NCI-H187 (cell line): ENCODE measurements around the gene SYDE1.

ENCODE experiments used
- DNase-seq, 2 experiments: peaks; one replicate each; lab custom pipeline; 2025; lab: John Stamatoyannopoulos, UW

SYDE1 gene

GRCh38 chr19:15124572-15125231, 17.5 kb downstream of the SYDE1 start:
- no peak for DNase-seq

- peak; percentile 75 to 91 for DNase-seq
Observed at GRCh38 chr19:15125232-15126067, 18.2 kb downstream of the SYDE1 start.

- DNase-seq: no peak
Observed at GRCh38 chr19:15126131-15126910, 19.1 kb downstream of the SYDE1 start.

GRCh38 chr19:15128162-15128770, 21.1 kb downstream of the SYDE1 start:
- DNase-seq: no peak

GRCh38 chr19:15129856-15130585, 22.8 kb downstream of the SYDE1 start:
- no peak for DNase-seq

GRCh38 chr19:15136234-15136954, 29.2 kb downstream of the SYDE1 start:
- DNase-seq: no peak

GRCh38 chr19:15137777-15138176, 30.6 kb downstream of the SYDE1 start:
- no peak for DNase-seq

GRCh38 chr19:15138427-15138826, 31.2 kb downstream of the SYDE1 start:
- no peak for DNase-seq

GRCh38 chr19:15141143-15141542, 33.9 kb downstream of the SYDE1 start:
- DNase-seq: no peak

- no peak for DNase-seq
Observed at GRCh38 chr19:15142313-15142712, 35.1 kb downstream of the SYDE1 start.

GRCh38 chr19:15144046-15144646, 36.9 kb downstream of the SYDE1 start:
- no peak for DNase-seq

- DNase-seq: no peak
Observed at GRCh38 chr19:15147090-15147489, 39.9 kb downstream of the SYDE1 start.

- DNase-seq: no peak
Observed at GRCh38 chr19:15149737-15150136, 42.5 kb downstream of the SYDE1 start.

GRCh38 chr19:15154002-15154612, 46.9 kb downstream of the SYDE1 start:
- no peak for DNase-seq

- no peak for DNase-seq
Observed at GRCh38 chr19:15155296-15155695, 48.1 kb downstream of the SYDE1 start.

- DNase-seq: no peak
Observed at GRCh38 chr19:15156391-15156790, 49.2 kb downstream of the SYDE1 start.

- DNase-seq: no peak
Observed at GRCh38 chr19:15159251-15159650, 52.0 kb downstream of the SYDE1 start.

- no peak for DNase-seq
Observed at GRCh38 chr19:15161028-15161984, 54.1 kb downstream of the SYDE1 start.
